AG09319 (cell line): ENCODE data around the gene R3HCC1L.

Source experiments
- DNase-seq: peaks from one replicate; pipeline ENCODE4 v3.0.0-alpha.2; 2010; ENCODE audit warnings: low read depth; ENCODE audit errors: extremely low read depth
- TF ChIP-seq, protein P1 (sequence below): IDR thresholded peaks from 2 replicates; pipeline ENCODE4 v1.5.1; 2011; ENCODE audit warnings: low read depth, mild to moderate bottlenecking, inconsistent platforms, low read length, moderate library complexity

R3HCC1L gene

DNA sequence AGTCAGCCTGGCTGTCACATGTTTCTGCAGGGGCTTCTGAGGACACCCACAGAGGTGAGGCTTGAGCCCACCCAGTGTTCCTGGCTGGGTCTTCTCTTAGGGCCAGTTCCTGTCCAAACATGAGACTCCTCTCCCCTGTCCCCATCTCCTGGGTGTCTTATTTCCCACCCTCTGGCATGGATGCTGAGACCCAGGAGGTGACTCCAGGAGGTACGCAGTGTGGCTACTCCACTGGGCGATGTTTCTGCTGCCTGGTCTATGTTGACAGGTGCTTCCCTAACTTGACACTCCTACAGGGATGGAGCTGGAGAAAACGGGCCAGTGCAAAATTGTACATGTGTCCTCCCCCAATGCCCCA, 159.8 kb downstream of the R3HCC1L start:
- TF ChIP-seq, protein P1, sequence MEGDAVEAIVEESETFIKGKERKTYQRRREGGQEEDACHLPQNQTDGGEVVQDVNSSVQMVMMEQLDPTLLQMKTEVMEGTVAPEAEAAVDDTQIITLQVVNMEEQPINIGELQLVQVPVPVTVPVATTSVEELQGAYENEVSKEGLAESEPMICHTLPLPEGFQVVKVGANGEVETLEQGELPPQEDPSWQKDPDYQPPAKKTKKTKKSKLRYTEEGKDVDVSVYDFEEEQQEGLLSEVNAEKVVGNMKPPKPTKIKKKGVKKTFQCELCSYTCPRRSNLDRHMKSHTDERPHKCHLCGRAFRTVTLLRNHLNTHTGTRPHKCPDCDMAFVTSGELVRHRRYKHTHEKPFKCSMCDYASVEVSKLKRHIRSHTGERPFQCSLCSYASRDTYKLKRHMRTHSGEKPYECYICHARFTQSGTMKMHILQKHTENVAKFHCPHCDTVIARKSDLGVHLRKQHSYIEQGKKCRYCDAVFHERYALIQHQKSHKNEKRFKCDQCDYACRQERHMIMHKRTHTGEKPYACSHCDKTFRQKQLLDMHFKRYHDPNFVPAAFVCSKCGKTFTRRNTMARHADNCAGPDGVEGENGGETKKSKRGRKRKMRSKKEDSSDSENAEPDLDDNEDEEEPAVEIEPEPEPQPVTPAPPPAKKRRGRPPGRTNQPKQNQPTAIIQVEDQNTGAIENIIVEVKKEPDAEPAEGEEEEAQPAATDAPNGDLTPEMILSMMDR = no peak
- no peak for DNase-seq
